Keratinocyte (primary cell): Measurements from ENCODE around the gene OR8G5. TPM values are rescaled to one million over a fixed set of nuclear protein-coding genes. Genes with fewer than 3 reads are reported as not detected.

Experiments used
- DNase-seq: peaks from one replicate; pipeline ENCODE4 v3.0.0-alpha.2; 2011; ENCODE audit warnings: low read depth, missing footprints, low spot score
- FAIRE-seq: peaks from 2 replicates; lab custom pipeline; 2011; peaks lifted over from hg19 to GRCh38; lab: Jason Lieb, UNC
- H2AFZ ChIP-seq: 2 replicates; pipeline ENCODE4 v1.6.0; 2012; ENCODE audit warnings: low read length, control low read depth, inconsistent platforms; ENCODE audit not compliant: control insufficient read depth
- H3K27ac ChIP-seq: 2 replicates; pipeline ENCODE4 v1.5.1; 2011; ENCODE audit warnings: low read length; ENCODE audit not compliant: control insufficient read depth, insufficient read depth
- H3K27me3 ChIP-seq: 3 replicates; pipeline ENCODE4 v1.6.0; 2011; ENCODE audit warnings: low read length; ENCODE audit not compliant: control insufficient read depth, insufficient read depth; ENCODE audit errors: extremely low read depth
- H3K36me3 ChIP-seq, 2 experiments: 2 replicates in 1 of 2; 3 replicates in 1 of 2; pipeline ENCODE4 v1.5.1; 2011; ENCODE audit warnings: low read length in 2 of 2, mild to moderate bottlenecking in 1 of 2; ENCODE audit not compliant: control insufficient read depth in 2 of 2, insufficient read depth in 2 of 2; ENCODE audit errors: extremely low read depth in 1 of 2
- H3K4me1 ChIP-seq: 3 replicates; pipeline ENCODE4 v1.5.1; 2011; ENCODE audit warnings: low read length; ENCODE audit not compliant: control insufficient read depth, insufficient read depth; ENCODE audit errors: extremely low read depth
- H3K4me2 ChIP-seq: 3 replicates; pipeline ENCODE4 v1.6.0; 2011; ENCODE audit warnings: low read depth, low read length; ENCODE audit not compliant: control insufficient read depth, insufficient read depth; ENCODE audit errors: extremely low read depth
- H3K4me3 ChIP-seq, 3 experiments: fragments of 200-600 bp in 1 of 3; sonication (generic) in 1 of 3; 2 replicates in 2 of 3; 3 replicates in 1 of 3; pipeline ENCODE4 v1.5.1; 2011 to 2016; ENCODE audit warnings: low read length in 3 of 3, mild to moderate bottlenecking in 3 of 3, control low read depth in 2 of 3, inconsistent platforms in 1 of 3, low read depth in 1 of 3, mixed read lengths in 1 of 3, mixed run types in 1 of 3, moderate library complexity in 1 of 3; ENCODE audit not compliant: control insufficient read depth in 2 of 3, insufficient read depth in 2 of 3; ENCODE audit errors: extremely low read depth in 1 of 3
- H3K79me2 ChIP-seq: 2 replicates; pipeline ENCODE4 v1.6.0; 2012; ENCODE audit warnings: low read length; ENCODE audit not compliant: control insufficient read depth, insufficient read depth
- H3K9ac ChIP-seq: 3 replicates; pipeline ENCODE4 v1.6.0; 2011; ENCODE audit warnings: low read length; ENCODE audit not compliant: control insufficient read depth, insufficient read depth; ENCODE audit errors: extremely low read depth
- H3K9me1 ChIP-seq: 3 replicates; pipeline ENCODE4 v1.6.0; 2011; ENCODE audit warnings: low read length; ENCODE audit not compliant: control insufficient read depth, insufficient read depth; ENCODE audit errors: extremely low read depth
- H3K9me3 ChIP-seq: 2 replicates; pipeline ENCODE4 v1.5.1; 2012; ENCODE audit warnings: low read depth, low read length; ENCODE audit not compliant: control insufficient read depth
- H4K20me1 ChIP-seq: 3 replicates; pipeline ENCODE4 v1.6.0; 2011; ENCODE audit warnings: low read length; ENCODE audit not compliant: control insufficient read depth, insufficient read depth; ENCODE audit errors: extremely low read depth
- EZH2 ChIP-seq: IDR thresholded peaks from one replicate; pipeline ENCODE4 v1.6.1; 2012; ENCODE audit warnings: inconsistent platforms, mild to moderate bottlenecking, low read length, moderate library complexity
- dilution Hi-C: fragments of 300-500 bp; cut with MboI; formaldehyde crosslinking; loops from one replicate; pipeline ENCODE4 v1.7.0; 2020; ENCODE audit warnings: low sequenced_read_pairs; ENCODE audit not compliant: extremely low pct_ligation_motif_present
- polyA plus RNA-seq, 5 experiments: library from polyadenylated mRNA; depleted of rRNA in 3 of 5; stranded (reverse) in 3 of 5; stranded (forward) in 1 of 5; unstranded in 1 of 5; fragments of >200 nt; gene quantifications; 1 replicate in 1 of 5; 2 replicates in 3 of 5; 3 replicates in 1 of 5; pipeline versions ENCODE4 v1.2.1 to v1.2.3, GENCODE V29; 2011 to 2012; ENCODE audit warnings: missing spikeins in 2 of 5, low read depth in 1 of 5, low replicate concordance in 1 of 5
- TF ChIP-seq, protein P1 (sequence below), 3 experiments: IDR thresholded peaks in 1 of 3; conservative IDR thresholded peaks in 1 of 3; optimal IDR thresholded peaks in 1 of 3; 2 replicates in 2 of 3; 3 replicates in 1 of 3; pipeline versions ENCODE3 to v1.5.1; 2011; ENCODE audit warnings: low read length in 3 of 3, mild to moderate bottlenecking in 3 of 3, moderate library complexity in 2 of 3, control low read depth in 1 of 3, inconsistent platforms in 1 of 3; ENCODE audit not compliant: insufficient read depth in 2 of 3; ENCODE audit errors: extremely low read depth in 1 of 3

The OR8G5 gene
- polyA plus RNA-seq, 1 donor (not counting 4 experiments of a cell fraction or from before 2014, with no cell fraction given): not detected

DNA sequence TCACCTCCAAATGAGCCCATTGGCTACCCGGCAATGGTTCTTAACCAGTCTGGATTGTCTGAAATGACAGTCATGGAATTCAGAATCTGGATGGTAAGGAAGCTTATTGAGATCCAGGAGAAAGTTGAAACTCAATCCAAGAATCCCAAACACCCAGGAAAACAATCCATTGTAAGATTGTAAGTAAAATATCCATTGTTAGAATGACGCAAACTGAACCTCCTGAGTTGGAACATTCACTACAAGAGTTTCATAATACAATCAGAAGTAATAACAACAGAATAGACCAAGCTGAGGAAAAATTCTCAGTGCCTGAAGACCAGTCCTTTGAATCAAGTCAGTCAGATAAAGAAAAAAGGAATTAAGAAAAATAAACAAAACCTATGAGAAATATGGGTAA lies 22.1 kb downstream of the OR8G5 start:
- TF ChIP-seq, protein P1, sequence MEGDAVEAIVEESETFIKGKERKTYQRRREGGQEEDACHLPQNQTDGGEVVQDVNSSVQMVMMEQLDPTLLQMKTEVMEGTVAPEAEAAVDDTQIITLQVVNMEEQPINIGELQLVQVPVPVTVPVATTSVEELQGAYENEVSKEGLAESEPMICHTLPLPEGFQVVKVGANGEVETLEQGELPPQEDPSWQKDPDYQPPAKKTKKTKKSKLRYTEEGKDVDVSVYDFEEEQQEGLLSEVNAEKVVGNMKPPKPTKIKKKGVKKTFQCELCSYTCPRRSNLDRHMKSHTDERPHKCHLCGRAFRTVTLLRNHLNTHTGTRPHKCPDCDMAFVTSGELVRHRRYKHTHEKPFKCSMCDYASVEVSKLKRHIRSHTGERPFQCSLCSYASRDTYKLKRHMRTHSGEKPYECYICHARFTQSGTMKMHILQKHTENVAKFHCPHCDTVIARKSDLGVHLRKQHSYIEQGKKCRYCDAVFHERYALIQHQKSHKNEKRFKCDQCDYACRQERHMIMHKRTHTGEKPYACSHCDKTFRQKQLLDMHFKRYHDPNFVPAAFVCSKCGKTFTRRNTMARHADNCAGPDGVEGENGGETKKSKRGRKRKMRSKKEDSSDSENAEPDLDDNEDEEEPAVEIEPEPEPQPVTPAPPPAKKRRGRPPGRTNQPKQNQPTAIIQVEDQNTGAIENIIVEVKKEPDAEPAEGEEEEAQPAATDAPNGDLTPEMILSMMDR (optimal IDR thresholded peaks at IDR 0.05 in 1 of 3, IDR thresholded peaks at IDR 0.05 in 1 of 3, conservative IDR thresholded peaks at IDR 0.05 in 1 of 3; ENCODE audit: extremely low read depth in 1 of 3, insufficient read depth in 2 of 3, low read length in 3 of 3): no peak
- TF ChIP-seq EZH2: no peak
- no peaks in the 10 kb centered on the region for H3K9me3 ChIP-seq
- FAIRE-seq (no peak), DNase-seq (no peak)
- dilution Hi-C loops: no loop called here
- no peaks in the 10 kb centered on the region for H3K79me2 ChIP-seq
- no peaks in the 10 kb centered on the region for H4K20me1 ChIP-seq
- no peaks in the 10 kb centered on the region for H3K36me3 ChIP-seq
- H2AFZ ChIP-seq: no peak overlapping the region
- H3K4me1 ChIP-seq: no peaks in the 10 kb centered on the region
- no peak overlapping the region for H3K9ac ChIP-seq
- H3K4me2 ChIP-seq: no peak overlapping the region
- H3K27ac ChIP-seq: no peak overlapping the region
- no peaks in the 10 kb centered on the region for H3K9me1 ChIP-seq
- no peak overlapping the region for H3K4me3 ChIP-seq
- no peaks in the 10 kb centered on the region for H3K27me3 ChIP-seq

DNA sequence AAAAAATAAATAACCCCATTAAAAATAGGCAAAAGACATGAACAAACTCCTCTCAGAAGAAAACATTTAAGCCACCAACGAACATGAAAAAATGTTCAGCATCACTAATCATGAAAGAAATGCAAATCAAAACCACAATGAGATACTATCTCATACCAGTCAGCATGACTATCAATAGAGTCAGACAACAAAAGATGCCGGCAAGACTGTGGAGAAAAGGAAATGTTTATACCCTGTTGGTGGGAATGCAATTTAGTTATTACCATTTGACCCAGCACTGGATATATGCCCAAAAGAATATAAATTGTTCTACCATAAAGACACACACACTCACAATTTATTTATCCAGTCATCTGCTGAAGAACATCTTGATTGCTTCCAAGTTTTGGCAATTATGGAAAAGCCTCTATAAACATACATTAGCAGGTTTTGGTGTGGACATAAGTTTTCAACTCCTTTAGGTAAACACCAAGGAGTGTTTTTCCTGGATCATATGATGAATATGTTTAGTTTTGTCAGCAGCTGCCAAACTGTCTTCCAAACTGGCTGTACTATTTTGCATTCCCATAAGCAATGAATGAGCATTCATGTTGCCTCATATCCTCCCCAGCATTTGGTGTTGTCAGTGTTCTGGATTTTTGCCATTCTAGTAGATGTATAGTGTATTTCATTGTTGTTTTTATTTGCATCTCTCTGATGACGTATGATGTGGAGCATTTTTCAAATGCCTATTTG lies 29.6 kb downstream of the OR8G5 start:
- H3K4me1 ChIP-seq: peaks cover 7% of the 10 kb centered on the region
- no peak overlapping the region for H2AFZ ChIP-seq
- no peak overlapping the region for H3K9ac ChIP-seq
- no peaks in the 10 kb centered on the region for H3K27me3 ChIP-seq
- peak; percentile 81 for FAIRE-seq
- no peaks in the 10 kb centered on the region for H4K20me1 ChIP-seq
- H3K36me3 ChIP-seq: no peaks in the 10 kb centered on the region
- TF ChIP-seq, protein P1 (optimal IDR thresholded peaks at IDR 0.05 in 1 of 3, IDR thresholded peaks at IDR 0.05 in 1 of 3, conservative IDR thresholded peaks at IDR 0.05 in 1 of 3; ENCODE audit: extremely low read depth in 1 of 3, insufficient read depth in 2 of 3, low read length in 3 of 3): no peak
- TF ChIP-seq EZH2: no peak
- H3K27ac ChIP-seq: peak overlapping the region; percentile 60
- dilution Hi-C loops: no loop called here
- H3K79me2 ChIP-seq: no peaks in the 10 kb centered on the region
- peak overlapping the region in 1 of 3 experiments; percentile 36 for H3K4me3 ChIP-seq
- H3K9me3 ChIP-seq: no peaks in the 10 kb centered on the region
- no peaks in the 10 kb centered on the region for H3K9me1 ChIP-seq
- peak; percentile 33 for DNase-seq
- peak overlapping the region; percentile 75 for H3K4me2 ChIP-seq
